Activated naive CD4-positive, alpha-beta T cell treated with anti-CD3 and anti-CD28 coated beads, Interleukin-2, amount 50 U/mL, for 72 hours (primary cell): Measurements from ENCODE around the gene FCGR2B. TPM values are rescaled to one million over a fixed set of nuclear protein-coding genes. Genes with fewer than 3 reads are reported as not detected.
A peak's percentile ranks its signal among the peaks of the same experiment; 100 is the strongest.
"Not testable (repeated sequence)": the region's sequence is repeated elsewhere in the genome, so short reads cannot be mapped to it uniquely, and the experiment has no call there.

Source experiments
- ATAC-seq, 2 donors: fragments of 150-1000 bp; cut with Tn5 transposase; 2 replicates each; pipeline ENCODE4 v1.10.0; 2021; ENCODE audit warnings: mild to moderate bottlenecking in 2 of 2, moderate library complexity in 2 of 2
- DNase-seq, 2 donors: peaks; one replicate each; pipeline ENCODE4 v3.0.0; 2021 to 2022; ENCODE audit warnings: low spot score in 2 of 2
- H3K27ac Mint-ChIP-seq, 2 donors: one replicate each; pipeline ENCODE4 v1.8.0; 2022; ENCODE audit warnings: mild to moderate bottlenecking in 2 of 2, mixed read lengths in 2 of 2
- H3K36me3 Mint-ChIP-seq, 2 donors: one replicate each; pipeline ENCODE4 v1.8.0; 2022; ENCODE audit warnings: mixed read lengths in 2 of 2
- H3K9me3 Mint-ChIP-seq, 2 donors: one replicate each; pipeline ENCODE4 v1.8.0; 2022; ENCODE audit warnings: mixed read lengths in 2 of 2
- total RNA-seq, 2 donors: library from RNA; stranded (reverse); gene quantifications; one replicate each; pipeline ENCODE4 v1.2.3, GENCODE V29; 2022

Gene FCGR2B
- total RNA-seq, 2 donors from 2014 or later: 0.21 TPM; not detected in 1

GRCh38 chr1:161720422-161720821 lies 57.5 kb downstream of the FCGR2B start:
- ATAC-seq (no peak), DNase-seq (no peak)
- Mint-ChIP-seq H3K36me3 (no peaks in the 10 kb centered on the region), H3K9me3 (no peaks in the 10 kb centered on the region), H3K27ac (no peak overlapping the region)

DNA sequence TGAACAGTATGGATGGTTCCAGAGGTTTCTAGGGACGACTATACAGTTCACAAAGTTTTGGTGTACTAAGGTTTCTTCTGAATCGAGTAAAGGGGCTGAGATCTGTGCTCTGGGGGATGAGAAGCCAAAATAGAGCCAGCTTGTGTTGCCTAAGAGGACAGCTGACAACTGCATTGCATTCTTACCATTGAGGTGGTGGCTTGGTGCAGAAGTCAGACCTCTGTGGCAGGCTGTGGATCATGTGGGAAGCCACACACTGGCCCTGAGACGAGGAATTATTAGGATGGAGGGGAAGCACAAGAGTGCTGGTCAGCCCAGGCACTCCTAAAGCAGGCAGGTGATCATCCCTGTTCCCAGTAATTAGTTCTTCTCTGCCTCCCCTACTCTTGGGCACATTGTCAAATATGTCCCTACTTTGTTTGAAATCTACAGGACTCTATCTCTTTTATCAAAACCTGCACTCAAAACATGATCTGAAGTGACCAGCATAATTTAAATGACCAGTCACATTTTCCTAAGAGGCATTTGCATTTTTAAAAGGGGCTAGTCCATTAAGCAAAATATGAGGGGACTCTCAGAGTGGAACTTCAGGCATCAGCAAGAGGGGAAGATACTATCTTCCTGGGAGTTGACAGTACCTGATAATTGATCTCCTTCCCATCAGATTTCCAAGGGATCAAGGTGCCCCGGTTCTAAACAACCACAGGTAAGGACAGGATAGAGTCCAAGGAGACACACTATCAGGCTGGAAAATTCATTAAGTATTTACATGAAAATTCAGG lies 58.2 kb downstream of the FCGR2B start, which contains the start of gene FCRLB:
TSS of gene FCRLB (plus strand) at position 589 of the 782 bp plus-strand sequence. CDS start 1,129 bp downstream, outside the sequence.
- ATAC-seq (no peak), DNase-seq (no peak)
- H3K9me3 Mint-ChIP-seq: no peaks in the 10 kb centered on the region
- H3K36me3 Mint-ChIP-seq: no peaks in the 10 kb centered on the region
- no peak within 1 kb of the TSS for H3K27ac Mint-ChIP-seq

GRCh38 chr1:161721738-161722343 lies 58.9 kb downstream of the FCGR2B start:
- DNase-seq (no peak), ATAC-seq (peak in 1 of 2 donors; percentile 58)
- H3K36me3 Mint-ChIP-seq: no peaks in the 10 kb centered on the region
- no peaks in the 10 kb centered on the region for H3K9me3 Mint-ChIP-seq
- H3K27ac Mint-ChIP-seq: no peak overlapping the region

DNA sequence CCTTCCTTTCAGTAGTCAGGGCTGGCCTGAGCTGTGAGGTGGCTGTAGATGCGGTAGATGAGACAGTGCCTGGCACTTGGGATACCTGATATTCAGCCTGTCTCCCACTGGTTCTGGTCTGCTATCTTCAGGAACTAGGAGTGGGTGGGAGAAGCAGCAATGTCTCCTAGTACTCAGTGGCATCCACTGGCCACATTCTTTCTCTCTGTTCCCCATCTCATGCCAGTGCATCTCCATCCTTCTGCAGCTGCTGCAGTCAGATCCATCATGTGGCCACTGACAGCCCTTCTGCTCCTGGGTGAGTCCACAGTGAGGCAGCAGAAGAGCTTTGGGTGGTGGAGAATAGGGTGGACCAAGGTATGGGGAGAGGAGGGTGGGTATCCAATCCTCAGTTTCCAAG lies 59.5 kb downstream of the FCGR2B start:
- ATAC-seq (no peak), DNase-seq (no peak)
- Mint-ChIP-seq H3K36me3 (no peaks in the 10 kb centered on the region), H3K9me3 (no peaks in the 10 kb centered on the region), H3K27ac (no peak overlapping the region)

DNA sequence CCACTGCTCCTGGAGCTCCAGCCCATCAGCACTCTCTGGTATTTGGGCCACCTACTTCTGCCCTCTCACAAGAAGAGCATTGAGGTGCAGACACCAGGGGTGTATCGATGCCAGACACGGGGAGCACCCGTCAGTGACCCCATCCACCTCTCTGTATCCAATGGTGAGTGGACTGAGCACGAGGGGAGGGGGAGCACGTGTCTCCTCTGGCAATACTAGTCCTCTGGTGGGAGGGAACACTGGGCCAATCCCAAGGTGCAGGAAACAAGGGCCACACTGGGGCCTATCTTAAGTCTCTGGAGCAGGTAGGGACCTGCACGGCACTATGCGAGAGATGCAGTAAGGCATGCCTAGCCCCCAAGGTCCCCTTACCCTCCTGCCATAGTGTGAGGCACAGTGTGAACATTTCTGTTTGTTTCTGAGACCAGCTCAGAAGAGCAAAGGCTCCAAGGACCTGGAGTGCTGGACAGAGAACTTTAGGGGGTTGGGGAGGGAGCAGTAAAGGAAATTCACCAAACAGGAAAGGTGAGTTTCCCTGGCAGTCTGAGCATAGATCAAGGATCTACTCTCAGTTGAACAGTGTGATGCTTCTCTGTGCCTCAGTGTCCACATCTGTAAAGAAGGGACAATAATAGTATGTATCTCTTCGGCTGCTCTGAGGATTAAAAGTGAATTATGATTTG lies 60.7 kb downstream of the FCGR2B start:
- Mint-ChIP-seq H3K36me3 (no peaks in the 10 kb centered on the region), H3K27ac (no peak overlapping the region), H3K9me3 (no peaks in the 10 kb centered on the region)
- no peak for ATAC-seq
- DNase-seq: no peak

- H3K36me3 Mint-ChIP-seq, DNase-seq, H3K9me3 Mint-ChIP-seq, ATAC-seq: not testable (repeated sequence)
- peak overlapping the region in 1 of 2 donors; percentile 43 for H3K27ac Mint-ChIP-seq
Observed at GRCh38 chr1:161725258-161725907, 62.4 kb downstream of the FCGR2B start.

DNA sequence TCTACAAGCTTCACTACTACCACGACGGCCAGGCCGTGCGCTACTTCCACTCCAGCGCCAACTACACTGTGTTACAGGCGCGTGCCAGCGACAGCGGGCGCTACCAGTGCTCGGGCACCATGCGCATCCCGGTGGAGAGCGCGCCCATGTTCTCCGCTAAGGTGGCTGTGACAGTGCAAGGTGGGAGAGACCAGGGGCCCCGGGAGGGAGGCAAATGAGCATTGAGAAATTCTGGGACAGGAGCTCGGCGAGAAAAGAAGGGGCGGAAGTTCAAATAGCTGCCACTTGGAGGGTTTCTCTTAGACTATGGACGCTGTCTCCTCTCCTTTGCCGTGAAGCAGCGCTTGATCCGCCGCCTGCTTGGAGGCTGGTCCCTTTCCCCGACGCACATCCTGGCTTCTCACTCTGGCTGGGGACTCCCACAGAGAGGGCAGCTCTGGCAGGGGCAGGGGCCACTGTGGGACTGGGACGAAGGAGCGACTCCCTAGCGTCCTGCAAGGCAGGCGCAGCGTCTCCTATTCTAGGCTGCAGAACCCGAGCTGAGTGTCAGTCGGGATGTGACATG lies 63.0 kb downstream of the FCGR2B start:
- Mint-ChIP-seq H3K36me3 (no peaks in the 10 kb centered on the region), H3K9me3 (no peaks in the 10 kb centered on the region), H3K27ac (peak overlapping the region in 1 of 2 donors; percentile 43)
- DNase-seq (peak in 1 of 2 donors; percentile 31), ATAC-seq (peak; percentile 12 to 13)

- ATAC-seq (peak; percentile 37 to 60), DNase-seq (peak; percentile 45 to 67)
- H3K36me3 Mint-ChIP-seq: no peaks in the 10 kb centered on the region
- H3K9me3 Mint-ChIP-seq: no peaks in the 10 kb centered on the region
- H3K27ac Mint-ChIP-seq: no peak overlapping the region
Observed at GRCh38 chr1:161726473-161727255, 63.7 kb downstream of the FCGR2B start.

DNA sequence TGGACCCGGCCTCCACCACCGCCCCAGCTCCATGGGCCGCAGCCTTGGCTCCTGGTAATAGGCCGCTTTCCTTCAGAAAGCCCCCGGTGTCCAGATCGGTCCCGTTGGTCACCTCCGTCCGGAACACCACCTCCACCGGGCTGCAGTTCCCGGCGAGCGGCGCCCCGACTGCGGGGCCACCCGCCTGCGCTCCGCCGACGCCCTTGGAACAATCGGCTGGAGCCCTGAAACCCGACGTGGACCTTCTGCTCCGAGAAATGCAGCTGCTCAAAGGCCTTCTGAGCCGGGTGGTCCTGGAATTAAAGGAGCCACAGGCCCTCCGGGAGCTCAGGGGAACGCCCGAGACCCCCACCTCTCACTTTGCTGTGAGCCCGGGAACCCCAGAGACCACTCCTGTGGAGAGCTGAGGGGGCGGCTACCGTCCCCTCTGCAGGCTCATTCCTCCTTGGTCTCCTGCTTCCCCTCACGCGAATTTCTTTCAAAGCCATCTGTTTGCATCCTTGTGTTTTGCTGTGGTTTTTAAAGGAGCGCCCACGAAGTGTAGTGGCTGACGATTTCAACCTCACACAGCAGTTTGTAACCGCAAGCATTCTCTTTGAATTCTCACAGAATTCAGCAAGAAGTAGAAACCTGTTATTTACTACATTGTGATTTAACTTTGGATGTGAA lies 64.4 kb downstream of the FCGR2B start:
- H3K36me3 Mint-ChIP-seq: no peaks in the 10 kb centered on the region
- H3K9me3 Mint-ChIP-seq: no peaks in the 10 kb centered on the region
- DNase-seq: peak; percentile 28 to 60
- ATAC-seq: peak; percentile 21 to 52
- peak overlapping the region; percentile 11 to 85 for H3K27ac Mint-ChIP-seq

Other genes with a start within 250 kb of the FCGR2B start
- gene FCGR2A, start 157.7 kb upstream of the FCGR2B start, total RNA-seq: under 1 TPM in 1 of 2 donors, not detected in 1; 0.49 TPM
- under 1 TPM; 0.31 to 0.61 TPM for gene HSPA6, start 138.6 kb upstream of the FCGR2B start, total RNA-seq
- gene FCGR3A, start 113.3 kb upstream of the FCGR2B start, total RNA-seq: under 1 TPM; 0.16 to 0.59 TPM
- not detected for gene FCGR3B, start 32.0 kb upstream of the FCGR2B start, total RNA-seq
- gene FCRLA, start 44.1 kb downstream of the FCGR2B start, total RNA-seq: not detected
- gene FCRLB, start 58.4 kb downstream of the FCGR2B start, total RNA-seq: not detected
- gene DUSP12, start 86.6 kb downstream of the FCGR2B start, total RNA-seq: 10 to 100 TPM in 1 of 2 donors, 1 to 10 TPM in 1; 7.5 to 23.8 TPM
- gene ATF6, start 103.2 kb downstream of the FCGR2B start, total RNA-seq: 10 to 100 TPM; 21.3 to 24.9 TPM